GM19240 (cell line): ENCODE data around the gene GADL1.

ENCODE experiments used
- DNase-seq: peaks from one replicate; pipeline ENCODE4 v3.0.0; 2011; ENCODE audit warnings: low spot score; ENCODE audit not compliant: insufficient read length

GADL1 gene

DNA sequence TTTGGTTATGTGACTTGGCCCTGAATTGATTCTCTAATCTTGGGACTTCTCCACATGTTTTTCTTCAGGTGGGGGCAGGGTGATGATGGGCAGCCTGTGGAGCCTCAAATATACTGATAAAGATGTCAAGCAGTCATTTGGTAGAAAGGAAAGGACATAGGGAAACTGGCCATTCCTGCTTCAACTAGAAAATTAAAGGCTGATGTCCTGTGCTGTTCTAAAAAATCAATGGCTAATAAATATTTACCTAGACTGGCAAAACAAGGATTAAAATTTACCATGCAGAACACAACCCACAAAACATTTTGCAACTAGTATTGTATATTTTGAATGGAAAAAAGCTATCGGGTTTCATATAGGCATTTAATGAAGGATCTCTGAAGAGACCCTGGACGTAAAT is 133.7 kb downstream of the GADL1 start:
- no peak for DNase-seq

DNA sequence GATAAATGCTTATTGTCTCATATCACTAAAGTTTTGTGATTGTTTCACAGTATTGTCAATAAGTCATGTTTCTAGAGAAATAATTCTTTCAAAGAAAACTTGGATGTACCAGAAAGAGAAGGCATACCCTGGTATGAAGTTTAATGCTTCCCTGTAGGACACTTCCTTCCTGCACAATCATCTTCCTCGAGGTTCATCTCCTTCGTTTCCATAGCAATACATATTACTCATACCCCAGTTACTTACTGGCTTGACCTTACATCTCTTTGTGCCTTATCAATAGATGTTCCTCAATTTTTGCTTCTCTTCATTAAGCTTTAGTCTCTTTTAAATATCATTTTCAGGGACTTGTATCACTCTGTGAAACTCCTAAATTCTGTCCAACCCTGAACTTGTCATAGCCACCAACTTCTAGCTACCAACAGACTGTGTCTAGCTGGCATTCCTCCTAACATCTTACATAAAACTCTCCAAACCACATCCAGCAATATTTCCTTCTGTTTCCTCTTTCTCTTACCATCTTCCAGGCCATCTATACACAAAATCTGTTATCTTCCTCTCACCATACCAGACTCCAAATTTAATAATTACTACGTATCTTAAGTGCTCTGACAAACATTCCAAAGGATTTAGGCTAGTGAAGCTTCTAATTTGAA is 134.3 kb downstream of the GADL1 start:
- DNase-seq, result no peak

DNA sequence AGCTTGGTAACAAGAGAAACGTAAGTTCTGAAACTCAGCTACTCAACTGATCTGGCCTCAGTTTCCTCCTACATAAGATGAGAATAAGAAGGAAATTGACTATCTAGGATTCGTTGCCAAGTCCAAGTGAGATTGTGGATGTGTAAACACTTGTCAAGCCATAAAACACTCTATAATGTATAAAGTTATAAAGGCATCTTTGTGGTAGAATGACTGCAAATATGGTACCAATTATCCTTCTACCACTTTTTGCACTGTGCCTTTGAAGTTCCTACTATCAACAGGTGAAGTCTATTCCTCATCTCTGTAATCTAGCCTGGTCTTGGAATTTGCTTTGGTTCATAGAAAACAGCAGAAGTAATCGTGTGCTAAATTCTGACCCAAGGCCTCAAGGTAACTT is 138.2 kb downstream of the GADL1 start:
- DNase-seq, result no peak

DNA sequence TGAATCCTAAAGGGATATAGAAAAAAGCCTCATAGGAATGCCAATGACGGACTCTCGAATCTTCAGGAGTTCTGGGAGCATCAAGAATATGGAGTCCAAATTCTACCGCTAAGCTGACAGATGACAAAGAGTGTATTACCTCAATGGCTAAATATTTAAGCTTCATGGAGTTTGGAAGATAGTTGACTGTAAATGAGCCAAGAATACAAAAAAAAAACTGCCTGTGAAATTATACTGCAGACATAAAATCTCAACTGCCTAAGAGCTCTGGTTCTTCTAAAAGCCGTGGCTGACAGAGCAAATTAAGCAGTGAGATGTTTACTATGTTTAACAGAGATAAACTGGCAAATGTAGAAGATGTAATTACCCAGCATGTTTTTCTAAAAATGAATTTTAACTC is 140.0 kb downstream of the GADL1 start:
- no peak for DNase-seq

DNA sequence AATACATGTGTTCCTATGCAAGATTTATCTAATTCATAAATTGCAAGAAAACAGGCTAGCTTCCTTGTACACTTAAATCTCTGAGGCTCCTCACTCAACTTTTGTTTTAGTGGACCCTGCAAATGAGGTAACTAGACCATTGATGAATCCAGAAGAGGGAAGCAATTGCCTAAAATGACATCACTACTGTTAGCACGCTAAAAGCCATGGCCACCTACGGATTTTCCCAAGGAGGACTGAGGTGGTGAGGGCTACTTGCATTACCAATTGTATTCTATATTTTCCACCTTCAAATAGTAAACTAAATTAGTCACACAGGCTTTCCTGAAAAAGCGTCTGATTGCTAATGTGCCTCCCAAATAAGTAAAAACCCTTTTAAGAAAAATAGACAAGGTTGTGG is 140.7 kb downstream of the GADL1 start:
- no peak for DNase-seq

GRCh38 chr3:30752970-30753369 is 141.5 kb downstream of the GADL1 start:
- no peak for DNase-seq

DNA sequence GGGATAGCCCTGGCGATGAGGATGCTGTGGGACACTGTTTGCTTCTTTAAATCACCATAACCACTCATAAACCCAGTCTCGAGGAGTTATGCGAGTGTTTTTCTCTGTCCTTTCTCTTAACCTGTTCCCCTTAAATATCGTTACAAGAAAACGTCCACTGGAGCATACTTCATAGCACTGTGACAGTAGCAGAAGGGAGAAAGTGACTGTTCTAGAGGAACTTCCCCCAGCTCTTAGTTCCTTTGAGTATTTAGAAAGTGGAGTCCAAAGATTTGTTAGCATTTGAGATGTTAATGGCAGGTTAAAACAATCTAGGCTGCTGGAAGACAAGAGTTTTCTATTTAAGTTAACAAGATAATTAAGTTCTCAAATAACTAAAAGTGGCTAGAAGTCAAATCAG is 142.0 kb downstream of the GADL1 start:
- no peak for DNase-seq

DNA sequence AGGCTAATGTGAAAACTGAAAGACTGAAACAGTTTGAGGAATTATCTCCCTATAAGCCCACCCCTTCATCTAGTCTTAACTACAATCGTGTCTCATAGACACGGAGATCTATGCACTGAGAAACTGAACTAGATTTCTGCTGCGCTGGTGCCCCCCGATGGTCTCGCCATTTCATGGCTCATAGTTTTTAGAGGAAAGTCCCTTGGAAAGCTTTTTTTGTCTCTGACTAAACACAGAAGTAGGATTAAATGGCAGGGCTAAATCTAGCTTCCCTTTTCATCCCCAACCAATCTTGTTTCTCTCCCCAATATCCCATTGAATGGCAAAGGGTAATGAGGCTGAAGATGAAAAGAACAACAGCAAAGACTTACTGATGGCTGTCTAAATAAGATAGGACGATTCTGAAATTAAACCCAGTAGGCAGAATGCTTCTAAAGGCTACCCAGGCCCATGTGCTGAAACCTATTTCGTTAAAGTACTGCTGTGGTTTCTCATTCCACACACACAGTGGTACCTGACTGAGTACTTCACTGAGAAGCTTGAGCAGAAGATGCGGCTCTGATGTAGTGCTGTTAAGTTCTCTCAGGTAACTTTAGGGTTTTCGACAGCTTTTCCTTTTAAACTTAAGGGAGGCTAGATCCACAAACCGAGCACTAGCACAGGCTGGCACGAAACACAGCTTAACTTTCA is 142.7 kb downstream of the GADL1 start:
- no peak for DNase-seq

- no peak for DNase-seq
These were observed 143.5 kb downstream of the GADL1 start for GRCh38 chr3:30750967-30751366.

DNA sequence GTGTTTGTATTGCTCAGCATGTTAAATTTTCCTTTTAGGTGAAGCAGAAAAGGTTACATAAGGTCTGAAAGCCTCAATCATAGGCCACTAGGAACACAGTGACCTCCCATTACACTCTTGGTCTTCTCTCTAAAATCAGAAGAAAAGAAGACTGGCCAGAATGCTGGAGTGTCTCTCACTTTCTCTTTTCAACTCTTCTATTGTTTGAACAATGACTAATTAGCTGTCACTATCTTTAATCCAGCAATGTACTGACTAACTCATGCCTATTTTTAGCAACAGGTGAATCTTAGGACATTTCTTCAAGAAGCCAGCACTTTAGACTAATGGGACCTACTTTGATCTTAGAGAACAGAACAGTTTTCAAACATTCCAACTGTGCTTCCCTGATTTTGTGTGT is 145.2 kb downstream of the GADL1 start:
- no peak for DNase-seq

- DNase-seq, result no peak
These were observed 146.6 kb downstream of the GADL1 start for GRCh38 chr3:30747771-30748281.

DNA sequence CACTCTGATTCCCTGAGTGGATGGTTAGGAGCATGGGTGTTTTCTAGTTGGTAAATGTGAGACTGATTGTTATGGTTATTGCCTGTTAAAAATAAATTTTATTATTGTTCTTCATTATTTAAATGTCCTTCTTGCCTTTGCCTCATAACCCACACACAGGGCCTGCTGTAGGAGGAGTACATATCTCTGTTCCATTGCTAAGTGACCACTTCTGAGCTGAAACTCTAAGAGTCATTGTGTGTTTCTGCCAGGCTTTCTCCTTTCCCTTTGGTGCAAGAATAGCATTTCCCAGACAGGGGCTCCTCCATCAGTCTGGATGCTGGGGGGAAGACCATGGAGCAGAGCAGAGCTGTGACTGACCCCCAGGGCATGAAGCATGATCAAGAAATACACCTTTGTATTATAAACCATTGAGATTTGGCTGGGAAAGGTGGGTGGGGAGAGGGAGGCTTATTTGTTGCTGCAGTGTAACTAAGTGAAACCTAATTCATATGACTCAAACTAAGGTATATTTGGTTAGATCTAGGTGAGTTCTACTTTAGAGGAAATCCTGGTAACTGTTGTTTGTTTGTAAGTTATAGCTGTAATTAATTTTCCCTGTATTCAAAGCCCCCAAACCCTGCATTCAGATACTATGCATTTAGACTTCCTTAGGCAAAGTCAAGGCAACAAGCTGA is 150.7 kb downstream of the GADL1 start:
- no peak for DNase-seq

- no peak for DNase-seq
These were observed 151.5 kb downstream of the GADL1 start for GRCh38 chr3:30742796-30743619.

- no peak for DNase-seq
These were observed 152.6 kb downstream of the GADL1 start for GRCh38 chr3:30741889-30742288.

DNA sequence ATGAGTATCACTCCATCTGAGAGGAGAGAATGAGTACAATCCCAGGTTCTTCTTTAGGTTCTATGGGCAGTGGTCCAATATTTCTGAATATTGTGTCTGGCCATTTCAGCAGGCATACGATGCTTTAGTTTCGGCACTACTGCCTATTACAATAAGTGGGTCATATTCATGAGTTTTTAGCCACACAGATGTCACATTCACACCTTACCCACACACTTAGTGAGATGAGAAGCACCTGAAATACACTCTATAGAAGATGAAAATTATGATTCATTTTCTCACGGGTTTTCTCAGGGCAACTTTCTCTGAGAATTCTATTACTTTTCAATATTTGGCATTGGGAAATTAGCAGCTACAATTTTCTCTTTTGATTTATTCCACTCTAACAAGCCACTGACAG is 155.9 kb downstream of the GADL1 start:
- DNase-seq, result no peak

DNA sequence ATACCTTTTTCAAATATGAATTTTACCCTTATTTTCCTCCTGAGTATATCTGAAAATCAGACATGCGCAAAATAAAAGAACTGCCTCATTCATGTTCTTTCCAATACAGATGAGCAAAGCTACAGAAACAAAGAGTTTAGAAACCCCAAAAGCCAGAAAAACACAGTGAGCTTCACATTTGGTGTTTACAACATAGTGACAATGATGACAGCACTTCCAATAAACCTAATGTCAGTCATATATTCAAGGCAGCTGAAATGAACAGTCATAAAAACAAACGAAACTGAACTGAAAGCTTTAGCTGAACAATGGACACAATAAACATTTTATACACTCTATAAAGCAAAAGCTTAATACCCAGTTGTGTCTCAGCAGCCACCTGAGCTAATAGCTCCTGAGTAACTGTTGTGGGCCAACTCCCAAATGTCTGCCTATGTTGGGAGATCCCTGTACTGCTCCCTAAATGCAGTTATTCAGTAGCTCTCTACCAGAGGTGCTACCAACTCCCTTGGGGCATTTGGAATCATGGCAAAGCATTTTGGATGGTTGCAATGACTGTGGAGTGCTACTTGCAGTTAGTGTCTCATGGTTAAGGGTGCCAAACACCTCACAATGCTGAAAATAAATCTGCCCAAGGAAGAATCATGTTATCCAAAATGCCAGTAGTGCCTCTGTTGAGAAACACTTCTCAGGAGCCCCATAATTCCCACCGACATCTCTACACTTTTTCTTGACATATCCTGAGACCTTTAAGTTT is 156.5 kb downstream of the GADL1 start:
- no peak for DNase-seq

- DNase-seq, result no peak
These were observed 160.8 kb downstream of the GADL1 start for GRCh38 chr3:30733696-30734095.

- no peak for DNase-seq
These were observed 161.3 kb downstream of the GADL1 start for GRCh38 chr3:30733209-30733608.

- DNase-seq, result no peak
These were observed 163.5 kb downstream of the GADL1 start for GRCh38 chr3:30730967-30731366.

GRCh38 chr3:30729936-30730335 is 164.5 kb downstream of the GADL1 start:
- DNase-seq, result no peak

DNA sequence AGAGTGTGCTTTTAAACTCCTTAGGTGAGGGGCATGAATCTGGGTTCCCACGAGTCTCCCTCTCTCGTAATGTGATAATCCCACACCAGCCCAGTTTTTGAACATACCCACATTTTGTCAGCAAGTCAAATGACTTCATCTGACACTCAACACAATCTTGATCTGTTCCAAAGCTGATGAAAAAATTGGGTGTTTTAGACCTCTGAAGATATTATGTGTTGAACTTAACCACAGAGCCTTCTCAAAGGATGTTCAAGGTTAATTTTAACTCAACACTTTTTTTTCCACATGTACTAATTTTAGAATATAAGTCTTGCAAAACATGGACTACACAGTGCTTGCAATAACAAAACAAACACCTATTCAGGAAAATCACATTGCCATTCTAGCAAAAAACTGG is 164.9 kb downstream of the GADL1 start:
- no peak for DNase-seq
